OCI-M1 (cell line): ENCODE results near the gene TSPAN32.
A peak's percentile ranks its signal among the peaks of the same experiment; 100 is the strongest.

Experiments used
- DNase-seq: peaks from one replicate; lab custom pipeline; 2025; lab: John Stamatoyannopoulos, UW

TSPAN32 gene

GRCh38 chr11:2289350-2289749 is 12.5 kb upstream of the TSPAN32 start:
- DNase-seq, result no peak

- no peak for DNase-seq
Measured at GRCh38 chr11:2289859-2290258, 12.0 kb upstream of the TSPAN32 start.

GRCh38 chr11:2290351-2290841 is 11.4 kb upstream of the TSPAN32 start:
- no peak for DNase-seq

GRCh38 chr11:2293531-2293971 is 8.3 kb upstream of the TSPAN32 start:
- no peak for DNase-seq

- peak; percentile 81 for DNase-seq
Measured at GRCh38 chr11:2293984-2294925, 7.6 kb upstream of the TSPAN32 start.

GRCh38 chr11:2294926-2295290 is 6.9 kb upstream of the TSPAN32 start:
- no peak for DNase-seq

GRCh38 chr11:2295971-2296912 is 5.6 kb upstream of the TSPAN32 start:
- no peak for DNase-seq

- DNase-seq, result no peak
Measured at GRCh38 chr11:2296913-2297622, 4.7 kb upstream of the TSPAN32 start.

- no peak for DNase-seq
Measured at GRCh38 chr11:2297623-2298030, 4.2 kb upstream of the TSPAN32 start.

- DNase-seq, result no peak
Measured at GRCh38 chr11:2298131-2298794, 3.5 kb upstream of the TSPAN32 start.

- DNase-seq, result no peak
Measured at GRCh38 chr11:2298795-2299761, 2.7 kb upstream of the TSPAN32 start.

GRCh38 chr11:2299773-2300172 is 2.0 kb upstream of the TSPAN32 start:
- no peak for DNase-seq

GRCh38 chr11:2300290-2300935 is 1.4 kb upstream of the TSPAN32 start:
- no peak for DNase-seq

GRCh38 chr11:2300936-2301630 is 730 bp upstream of the TSPAN32 start:
- peak; percentile 54 for DNase-seq

GRCh38 chr11:2302306-2302895 is 588 bp downstream of the TSPAN32 start:
- DNase-seq, result peak; percentile 77

GRCh38 chr11:2302896-2303626 is 1.2 kb downstream of the TSPAN32 start:
- peak; percentile 47 for DNase-seq

- DNase-seq, result peak; percentile 94
Measured at GRCh38 chr11:2303627-2304505, 2.1 kb downstream of the TSPAN32 start.
